Smooth muscle cell (in vitro differentiated cells): Measurements from ENCODE around the gene CSNK1A1. TPM values are rescaled to one million over a fixed set of nuclear protein-coding genes. Genes with fewer than 3 reads are reported as not detected.

Experiments used
- DNase-seq: peaks from one replicate; lab custom pipeline; 2025; ENCODE audit not compliant: unreplicated experiment; lab: John Stamatoyannopoulos, UW
- H2AFZ ChIP-seq: fragments of 200-600 bp; sonication (generic); 2 replicates; pipeline ENCODE4 v1.6.0; 2016; ENCODE audit warnings: antibody characterized with exemption, low read depth, mild to moderate bottlenecking
- H3F3A ChIP-seq: fragments of 200-600 bp; sonication (generic); 2 replicates; pipeline ENCODE4 v1.6.0; 2017; ENCODE audit warnings: antibody characterized with exemption, low read depth
- H3K27ac ChIP-seq: fragments of 200-600 bp; sonication (generic); 2 replicates; pipeline ENCODE4 v1.5.1; 2016; ENCODE audit warnings: low read depth, mild to moderate bottlenecking
- H3K27me3 ChIP-seq: fragments of 200-600 bp; sonication (generic); 2 replicates; pipeline ENCODE4 v1.6.1; 2016; ENCODE audit warnings: low read depth, mild to moderate bottlenecking
- H3K36me3 ChIP-seq: fragments of 200-600 bp; sonication (generic); 2 replicates; pipeline ENCODE4 v1.5.1; 2016; ENCODE audit warnings: low read depth
- H3K4me1 ChIP-seq: fragments of 200-600 bp; sonication (generic); 2 replicates; pipeline ENCODE4 v1.5.1; 2016; ENCODE audit warnings: low read depth
- H3K4me2 ChIP-seq: fragments of 200-600 bp; sonication (generic); 2 replicates; pipeline ENCODE4 v1.6.0; 2016; ENCODE audit warnings: mild to moderate bottlenecking
- H3K4me3 ChIP-seq: fragments of 200-600 bp; sonication (generic); 2 replicates; pipeline ENCODE4 v1.5.1; 2016; ENCODE audit warnings: mild to moderate bottlenecking
- H3K79me2 ChIP-seq: fragments of 200-600 bp; sonication (generic); 2 replicates; pipeline ENCODE4 v1.6.0; 2016; ENCODE audit warnings: low read depth, mild to moderate bottlenecking
- H3K9ac ChIP-seq: fragments of 200-600 bp; sonication (generic); 2 replicates; pipeline ENCODE4 v1.6.0; 2016; ENCODE audit warnings: low read depth
- H3K9me3 ChIP-seq: fragments of 200-600 bp; sonication (generic); replicated peaks from 2 replicates; pipeline ENCODE4 v1.5.1; 2016; ENCODE audit warnings: low read depth
- H4K20me1 ChIP-seq: fragments of 200-600 bp; sonication (generic); 2 replicates; pipeline ENCODE4 v1.6.0; 2016; ENCODE audit warnings: low read depth
- WGBS: methylation state at CpG from one replicate; pipeline ENCODE4 v1.1.7; 2016; ENCODE audit warnings: low lambda C conversion rate; 5-methylcytosine and 5-hydroxymethylcytosine counted together
- polyA plus RNA-seq: library from polyadenylated mRNA; unstranded; fragments of >200 nt; fragmentation: Nextera tagmentation; extraction: Ambion mirVana; gene quantifications from 2 replicates; pipeline ENCODE4 v1.2.1, GENCODE V29; 2016
- total RNA-seq: library from RNA; depleted of rRNA; stranded (reverse); fragments of >200 nt; gene quantifications from 2 replicates; pipeline ENCODE4 v1.2.3, GENCODE V29; 2014
- TF ChIP-seq, protein P1 (sequence below): fragments of 200-600 bp; sonication (generic); IDR thresholded peaks from 2 replicates; pipeline ENCODE4 v1.5.1; 2017; ENCODE audit warnings: borderline replicate concordance, mild to moderate bottlenecking, antibody characterized with exemption; ENCODE audit not compliant: insufficient read depth, poor library complexity, severe bottlenecking

Gene CSNK1A1
- total and polyA plus RNA-seq, 2 experiments from 2014 or later = 129 to 294 TPM

DNA sequence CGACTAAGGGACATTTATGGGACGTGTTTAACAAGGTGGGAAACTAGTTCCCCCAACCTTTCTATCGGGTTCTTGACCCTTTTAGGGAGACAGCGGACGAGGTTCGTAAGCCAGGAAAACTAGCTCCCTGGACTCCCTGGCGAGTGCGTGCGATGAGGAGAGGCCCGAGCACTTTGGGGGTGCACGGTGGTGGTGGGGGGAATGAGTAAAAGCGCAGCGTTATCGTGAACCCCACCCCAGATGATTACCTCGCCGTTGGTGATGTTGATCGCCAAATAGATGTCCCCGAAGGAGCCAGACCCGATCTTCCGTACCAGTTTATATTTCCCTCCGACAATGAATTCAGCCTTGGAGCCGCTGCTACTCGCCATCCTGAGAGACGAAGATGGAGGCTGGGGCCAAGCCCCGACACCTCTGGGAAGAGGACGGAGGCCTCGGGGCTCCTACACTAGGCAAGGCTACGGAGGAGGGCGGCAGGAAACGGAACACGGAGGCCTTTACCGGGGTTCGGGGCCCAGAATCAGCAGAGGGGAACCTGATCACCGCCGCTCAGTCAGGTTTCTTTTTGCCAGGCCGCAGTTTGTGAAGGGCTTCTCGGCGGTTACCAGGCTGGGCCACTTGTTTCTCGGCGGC is 529 bp downstream of the CSNK1A1 start:
- no peak overlapping the region for H2AFZ ChIP-seq
- peaks cover 46% of the 10 kb centered on the region for H4K20me1 ChIP-seq
- H3K27me3 ChIP-seq = no peaks in the 10 kb centered on the region
- peak overlapping the region; percentile 97 for H3K27ac ChIP-seq
- H3K9ac ChIP-seq = peak overlapping the region; percentile 99
- peaks cover 21% of the 10 kb centered on the region for H3F3A ChIP-seq
- H3K4me2 ChIP-seq = peak overlapping the region; percentile 100
- TF ChIP-seq, protein P1, sequence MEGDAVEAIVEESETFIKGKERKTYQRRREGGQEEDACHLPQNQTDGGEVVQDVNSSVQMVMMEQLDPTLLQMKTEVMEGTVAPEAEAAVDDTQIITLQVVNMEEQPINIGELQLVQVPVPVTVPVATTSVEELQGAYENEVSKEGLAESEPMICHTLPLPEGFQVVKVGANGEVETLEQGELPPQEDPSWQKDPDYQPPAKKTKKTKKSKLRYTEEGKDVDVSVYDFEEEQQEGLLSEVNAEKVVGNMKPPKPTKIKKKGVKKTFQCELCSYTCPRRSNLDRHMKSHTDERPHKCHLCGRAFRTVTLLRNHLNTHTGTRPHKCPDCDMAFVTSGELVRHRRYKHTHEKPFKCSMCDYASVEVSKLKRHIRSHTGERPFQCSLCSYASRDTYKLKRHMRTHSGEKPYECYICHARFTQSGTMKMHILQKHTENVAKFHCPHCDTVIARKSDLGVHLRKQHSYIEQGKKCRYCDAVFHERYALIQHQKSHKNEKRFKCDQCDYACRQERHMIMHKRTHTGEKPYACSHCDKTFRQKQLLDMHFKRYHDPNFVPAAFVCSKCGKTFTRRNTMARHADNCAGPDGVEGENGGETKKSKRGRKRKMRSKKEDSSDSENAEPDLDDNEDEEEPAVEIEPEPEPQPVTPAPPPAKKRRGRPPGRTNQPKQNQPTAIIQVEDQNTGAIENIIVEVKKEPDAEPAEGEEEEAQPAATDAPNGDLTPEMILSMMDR = no peak
- H3K4me3 ChIP-seq = peak overlapping the region; percentile 80
- no peaks in the 10 kb centered on the region for H3K36me3 ChIP-seq
- under 1% methylated on average over 40 of the region's 40 CpGs for WGBS
- peaks cover 44% of the 10 kb centered on the region for H3K4me1 ChIP-seq
- no peaks in the 10 kb centered on the region for H3K9me3 ChIP-seq
- H3K79me2 ChIP-seq = peaks cover 61% of the 10 kb centered on the region
- no peak for DNase-seq

DNA sequence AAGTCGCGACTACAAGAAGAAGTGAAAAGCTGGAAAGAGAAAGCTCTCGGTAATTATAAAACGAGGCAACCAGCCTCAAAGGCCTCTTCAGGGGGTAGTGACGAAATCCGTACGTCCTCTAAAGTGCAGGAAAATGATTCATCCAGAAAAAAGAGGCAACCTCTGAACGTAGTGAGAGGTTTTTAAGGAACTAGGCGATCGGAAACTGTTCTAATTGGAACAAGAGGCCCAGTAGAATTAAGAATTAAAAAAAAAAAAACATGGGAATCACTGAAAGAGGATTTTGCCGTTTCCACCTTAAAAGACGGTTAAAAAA is 1.0 kb downstream of the CSNK1A1 start:
- peak overlapping the region; percentile 99 for H3K9ac ChIP-seq
- no peak for DNase-seq
- H3K79me2 ChIP-seq = peaks cover 66% of the 10 kb centered on the region
- no peaks in the 10 kb centered on the region for H3K27me3 ChIP-seq
- no peaks in the 10 kb centered on the region for H3K9me3 ChIP-seq
- TF ChIP-seq, protein P1 = no peak
- WGBS = 0% methylated on average over 12 of the region's 12 CpGs
- peaks cover 47% of the 10 kb centered on the region for H3K4me1 ChIP-seq
- H3K4me3 ChIP-seq = peak overlapping the region; percentile 80
- peak overlapping the region; percentile 97 for H3K27ac ChIP-seq
- H3K4me2 ChIP-seq = peak overlapping the region; percentile 100
- H3K36me3 ChIP-seq = no peaks in the 10 kb centered on the region
- H3F3A ChIP-seq = peaks cover 21% of the 10 kb centered on the region
- H2AFZ ChIP-seq = no peak overlapping the region
- H4K20me1 ChIP-seq = peaks cover 51% of the 10 kb centered on the region

DNA sequence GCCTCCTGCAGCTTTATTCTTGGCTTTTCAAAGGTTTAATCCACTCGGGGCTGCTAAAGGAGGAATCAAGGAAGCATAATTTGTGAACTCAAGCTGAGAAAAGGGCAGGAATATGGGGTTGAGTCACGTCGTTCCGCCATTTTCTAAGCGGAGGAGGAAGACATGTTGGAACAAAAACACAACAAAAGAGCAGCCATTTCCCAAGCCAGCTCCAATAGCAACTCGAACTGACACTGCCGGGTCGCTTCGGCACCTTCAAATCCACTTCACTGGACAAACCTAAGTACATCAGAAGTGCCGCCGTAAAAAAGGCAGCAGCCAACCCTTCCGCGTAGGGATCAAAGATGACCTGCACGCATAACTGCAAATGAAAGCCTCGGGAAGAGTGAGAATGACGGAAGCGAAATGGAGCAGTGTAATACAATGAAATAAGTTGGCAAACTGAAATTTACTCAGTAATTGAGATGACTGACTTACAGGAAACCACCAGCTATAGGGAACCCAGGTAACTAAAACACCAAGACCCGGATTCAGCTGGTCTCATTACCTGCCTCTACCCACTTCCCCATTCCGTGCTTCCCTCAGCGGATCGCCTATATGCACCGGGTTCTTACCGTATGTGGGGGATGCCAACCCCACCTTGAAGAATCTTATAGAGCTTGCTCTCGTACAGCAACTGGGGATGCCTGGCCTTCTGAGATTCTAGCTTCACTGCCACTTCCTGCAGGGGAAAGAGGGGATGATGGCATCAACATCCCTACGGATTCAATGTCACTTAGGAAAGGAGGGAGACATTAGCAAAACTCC is 1.6 kb downstream of the CSNK1A1 start:
- Histone ChIP-seq H3K36me3 (no peaks in the 10 kb centered on the region), H4K20me1 (peaks cover 57% of the 10 kb centered on the region), H3K27ac (peak overlapping the region; percentile 97), H3K27me3 (no peaks in the 10 kb centered on the region), H3K4me1 (peaks cover 53% of the 10 kb centered on the region), H3K9ac (peak overlapping the region; percentile 99), H3K4me3 (peak overlapping the region; percentile 80), H3K79me2 (peaks cover 71% of the 10 kb centered on the region), H3K9me3 (no peaks in the 10 kb centered on the region), H3K4me2 (peak overlapping the region; percentile 100), H3F3A (peaks cover 21% of the 10 kb centered on the region), H2AFZ (no peak overlapping the region)
- DNase-seq = no peak
- TF ChIP-seq, protein P1 = no peak
- 2% methylated on average over 25 of the region's 25 CpGs for WGBS
